Keratinocyte (primary cell): ENCODE data around the gene DCXR. TPM values are rescaled to one million over a fixed set of nuclear protein-coding genes. Genes with fewer than 3 reads are reported as not detected.

Experiments
- DNase-seq: peaks from one replicate; pipeline ENCODE4 v3.0.0-alpha.2; 2011; ENCODE audit warnings: low read depth, missing footprints, low spot score
- FAIRE-seq: peaks from 2 replicates; lab custom pipeline; 2011; peaks lifted over from hg19 to GRCh38; lab: Jason Lieb, UNC
- H2AFZ ChIP-seq: 2 replicates; pipeline ENCODE4 v1.6.0; 2012; ENCODE audit warnings: low read length, control low read depth, inconsistent platforms; ENCODE audit not compliant: control insufficient read depth
- H3K27ac ChIP-seq: 2 replicates; pipeline ENCODE4 v1.5.1; 2011; ENCODE audit warnings: low read length; ENCODE audit not compliant: control insufficient read depth, insufficient read depth
- H3K27me3 ChIP-seq: 3 replicates; pipeline ENCODE4 v1.6.0; 2011; ENCODE audit warnings: low read length; ENCODE audit not compliant: control insufficient read depth, insufficient read depth; ENCODE audit errors: extremely low read depth
- H3K36me3 ChIP-seq, 2 experiments: 2 replicates in 1 of 2; 3 replicates in 1 of 2; pipeline ENCODE4 v1.5.1; 2011; ENCODE audit warnings: low read length in 2 of 2, mild to moderate bottlenecking in 1 of 2; ENCODE audit not compliant: control insufficient read depth in 2 of 2, insufficient read depth in 2 of 2; ENCODE audit errors: extremely low read depth in 1 of 2
- H3K4me1 ChIP-seq: 3 replicates; pipeline ENCODE4 v1.5.1; 2011; ENCODE audit warnings: low read length; ENCODE audit not compliant: control insufficient read depth, insufficient read depth; ENCODE audit errors: extremely low read depth
- H3K4me2 ChIP-seq: 3 replicates; pipeline ENCODE4 v1.6.0; 2011; ENCODE audit warnings: low read depth, low read length; ENCODE audit not compliant: control insufficient read depth, insufficient read depth; ENCODE audit errors: extremely low read depth
- H3K4me3 ChIP-seq, 3 experiments: fragments of 200-600 bp in 1 of 3; sonication (generic) in 1 of 3; 2 replicates in 2 of 3; 3 replicates in 1 of 3; pipeline ENCODE4 v1.5.1; 2011 to 2016; ENCODE audit warnings: low read length in 3 of 3, mild to moderate bottlenecking in 3 of 3, control low read depth in 2 of 3, inconsistent platforms in 1 of 3, low read depth in 1 of 3, mixed read lengths in 1 of 3, mixed run types in 1 of 3, moderate library complexity in 1 of 3; ENCODE audit not compliant: control insufficient read depth in 2 of 3, insufficient read depth in 2 of 3; ENCODE audit errors: extremely low read depth in 1 of 3
- H3K79me2 ChIP-seq: 2 replicates; pipeline ENCODE4 v1.6.0; 2012; ENCODE audit warnings: low read length; ENCODE audit not compliant: control insufficient read depth, insufficient read depth
- H3K9ac ChIP-seq: 3 replicates; pipeline ENCODE4 v1.6.0; 2011; ENCODE audit warnings: low read length; ENCODE audit not compliant: control insufficient read depth, insufficient read depth; ENCODE audit errors: extremely low read depth
- H3K9me1 ChIP-seq: 3 replicates; pipeline ENCODE4 v1.6.0; 2011; ENCODE audit warnings: low read length; ENCODE audit not compliant: control insufficient read depth, insufficient read depth; ENCODE audit errors: extremely low read depth
- H3K9me3 ChIP-seq: 2 replicates; pipeline ENCODE4 v1.5.1; 2012; ENCODE audit warnings: low read depth, low read length; ENCODE audit not compliant: control insufficient read depth
- H4K20me1 ChIP-seq: 3 replicates; pipeline ENCODE4 v1.6.0; 2011; ENCODE audit warnings: low read length; ENCODE audit not compliant: control insufficient read depth, insufficient read depth; ENCODE audit errors: extremely low read depth
- CTCF ChIP-seq, 3 experiments: IDR thresholded peaks in 1 of 3; conservative IDR thresholded peaks in 1 of 3; optimal IDR thresholded peaks in 1 of 3; 2 replicates in 2 of 3; 3 replicates in 1 of 3; pipeline versions ENCODE3 to v1.5.1; 2011; ENCODE audit warnings: low read length in 3 of 3, mild to moderate bottlenecking in 3 of 3, moderate library complexity in 2 of 3, control low read depth in 1 of 3, inconsistent platforms in 1 of 3; ENCODE audit not compliant: insufficient read depth in 2 of 3; ENCODE audit errors: extremely low read depth in 1 of 3
- EZH2 ChIP-seq: IDR thresholded peaks from one replicate; pipeline ENCODE4 v1.6.1; 2012; ENCODE audit warnings: inconsistent platforms, mild to moderate bottlenecking, low read length, moderate library complexity
- dilution Hi-C: fragments of 300-500 bp; cut with MboI; formaldehyde crosslinking; loops from one replicate; pipeline ENCODE4 v1.7.0; 2020; ENCODE audit warnings: low sequenced_read_pairs; ENCODE audit not compliant: extremely low pct_ligation_motif_present
- polyA plus RNA-seq, 5 experiments: library from polyadenylated mRNA; depleted of rRNA in 3 of 5; stranded (reverse) in 3 of 5; stranded (forward) in 1 of 5; unstranded in 1 of 5; fragments of >200 nt; gene quantifications; 1 replicate in 1 of 5; 2 replicates in 3 of 5; 3 replicates in 1 of 5; pipeline versions ENCODE4 v1.2.1 to v1.2.3, GENCODE V29; 2011 to 2012; ENCODE audit warnings: missing spikeins in 2 of 5, low read depth in 1 of 5, low replicate concordance in 1 of 5

The DCXR gene
- polyA plus RNA-seq, 1 donor (not counting 4 experiments of a cell fraction or from before 2014, with no cell fraction given), result 45.4 TPM

- Histone ChIP-seq H3K9me3 (no peaks in the 10 kb centered on the region), H3K27ac (no peak overlapping the region), H4K20me1 (peaks cover 3% of the 10 kb centered on the region), H2AFZ (no peak overlapping the region), H3K36me3 (peaks cover 1 to 7% of the 10 kb centered on the region in 2 experiments), H3K4me2 (peak overlapping the region; percentile 62), H3K27me3 (no peaks in the 10 kb centered on the region), H3K4me1 (peaks cover 20% of the 10 kb centered on the region), H3K9ac (peak overlapping the region; percentile 52), H3K4me3 (peak overlapping the region; percentile 34 to 46 (median 43)), H3K79me2 (no peaks in the 10 kb centered on the region), H3K9me1 (no peaks in the 10 kb centered on the region)
- dilution Hi-C loops, result no loop called here
- TF ChIP-seq CTCF (optimal IDR thresholded peaks at IDR 0.05 in 1 of 3, IDR thresholded peaks at IDR 0.05 in 1 of 3, conservative IDR thresholded peaks at IDR 0.05 in 1 of 3; ENCODE audit: extremely low read depth in 1 of 3, insufficient read depth in 2 of 3, low read length in 3 of 3) (no peak), EZH2 (no peak)
- FAIRE-seq, result no peak
- DNase-seq, result no peak
Measured at GRCh38 chr17:82031885-82032627, 5.4 kb downstream of the DCXR start.

GRCh38 chr17:82031303-82031884, 6.1 kb downstream of the DCXR start, which contains the start of gene RAC3:
Gene RAC3 (plus strand): TSS chr17:82031678. CDS start chr17:82031762, 84 bp downstream.
- Histone ChIP-seq H3K9me1 (no peaks in the 10 kb centered on the region), H3K4me1 (peaks cover 17% of the 10 kb centered on the region), H3K4me2 (peak within 1 kb of the TSS; percentile 74), H4K20me1 (peaks cover 3% of the 10 kb centered on the region), H3K9me3 (no peaks in the 10 kb centered on the region), H3K79me2 (no peaks in the 10 kb centered on the region), H3K27ac (no peak within 1 kb of the TSS), H2AFZ (no peak within 1 kb of the TSS), H3K27me3 (no peaks in the 10 kb centered on the region), H3K9ac (peak within 1 kb of the TSS; percentile 52), H3K4me3 (peak within 1 kb of the TSS; percentile 43 to 55 (median 46)), H3K36me3 (peaks cover 1 to 7% of the 10 kb centered on the region in 2 experiments)
- dilution Hi-C loops, result no loop called here
- DNase-seq (no peak), FAIRE-seq (no peak)
- no peak for TF ChIP-seq EZH2
- TF ChIP-seq CTCF (optimal IDR thresholded peaks at IDR 0.05 in 1 of 3, IDR thresholded peaks at IDR 0.05 in 1 of 3, conservative IDR thresholded peaks at IDR 0.05 in 1 of 3; ENCODE audit: extremely low read depth in 1 of 3, insufficient read depth in 2 of 3, low read length in 3 of 3), result no peak
